ENCODE measurements around the gene OR56A1.

OR56A1 gene

GRCh38 chr11:5986885-5987284, 43.7 kb downstream of the OR56A1 start, which contains the start of gene OR52L1:
OR52L1 (minus strand) TSS chr11:5986985; CDS start chr11:5986930, 55 bp downstream.
- DNase-seq, result no peak

GRCh38 chr11:5983443-5983842, 47.1 kb downstream of the OR56A1 start:
- DNase-seq, result no peak

- no peak for DNase-seq
These were observed 57.0 kb downstream of the OR56A1 start for GRCh38 chr11:5973530-5973929.
